WTC11 (cell line): Measurements from ENCODE around the gene CASP3. TPM values are rescaled to one million over a fixed set of nuclear protein-coding genes. Genes with fewer than 3 reads are reported as not detected.
A peak's percentile ranks its signal among the peaks of the same experiment; 100 is the strongest.
"Not testable (repeated sequence)": the region's sequence is repeated elsewhere in the genome, so short reads cannot be mapped to it uniquely, and the experiment has no call there.

Source experiments
- ATAC-seq: fragments of 200-7000 bp; cut with Tn5 transposase; 2 replicates; pipeline ENCODE4 v1.10.0; 2021; ENCODE audit warnings: mild to moderate bottlenecking, moderate library complexity
- CTCF ChIA-PET: fragments of 300-600 bp; sonication (Branson Sonifier 250); formaldehyde crosslinking; loops from one replicate; lab custom pipeline; 2021; ENCODE audit warnings: antibody characterized with exemption; lab: Charles Lee
- POLR2A ChIA-PET: fragments of 350-600 bp; sonication (Branson Sonifier 250); formaldehyde crosslinking; loops from one replicate; lab custom pipeline; 2021; ENCODE audit warnings: antibody characterized with exemption; lab: Charles Lee
- DNase-seq: peaks from one replicate; pipeline ENCODE4 v3.0.0; 2021; ENCODE audit warnings: low spot score
- H3K27ac Mint-ChIP-seq: 2 replicates; pipeline ENCODE4 v1.8.0; 2021; ENCODE audit warnings: mixed read lengths
- H3K27me3 Mint-ChIP-seq: 2 replicates; pipeline ENCODE4 v1.8.0; 2021; ENCODE audit warnings: low read depth, mild to moderate bottlenecking, moderate library complexity, mixed read lengths
- H3K36me3 Mint-ChIP-seq: 2 replicates; pipeline ENCODE4 v1.8.0; 2021; ENCODE audit warnings: mixed read lengths
- H3K4me1 Mint-ChIP-seq: 2 replicates; pipeline ENCODE4 v1.8.0; 2022; ENCODE audit warnings: mixed read lengths
- H3K4me3 Mint-ChIP-seq: 2 replicates; pipeline ENCODE4 v1.8.0; 2021; ENCODE audit warnings: mild to moderate bottlenecking, moderate library complexity, mixed read lengths
- H3K9me3 Mint-ChIP-seq: 2 replicates; pipeline ENCODE4 v1.8.0; 2021; ENCODE audit warnings: mixed read lengths
- AFF4 ChIP-seq: sonication (generic); formaldehyde crosslinking; IDR thresholded peaks from 2 replicates; pipeline ENCODE4 v1.8.1; 2023; ENCODE audit warnings: mild to moderate bottlenecking, missing genetic modification reagents, borderline replicate concordance
- ATF6 ChIP-seq: sonication (generic); formaldehyde crosslinking; IDR thresholded peaks from 2 replicates; pipeline ENCODE4 v1.8.1; 2023; ENCODE audit warnings: mild to moderate bottlenecking, missing genetic modification reagents
- CREB1 ChIP-seq: sonication (generic); formaldehyde crosslinking; IDR thresholded peaks from 2 replicates; pipeline ENCODE4 v1.8.0; 2023; ENCODE audit warnings: mild to moderate bottlenecking, missing genetic modification reagents
- ESRRA ChIP-seq: sonication (generic); formaldehyde crosslinking; IDR thresholded peaks from 2 replicates; pipeline ENCODE4 v1.8.1; 2022; ENCODE audit warnings: mild to moderate bottlenecking, missing genetic modification reagents, borderline replicate concordance
- FOXP1 ChIP-seq: sonication (generic); formaldehyde crosslinking; IDR thresholded peaks from 2 replicates; pipeline ENCODE4 v1.8.0; 2022; ENCODE audit warnings: missing genetic modification reagents, mild to moderate bottlenecking, moderate library complexity, borderline replicate concordance
- GABPB1 ChIP-seq: sonication (generic); formaldehyde crosslinking; IDR thresholded peaks from 2 replicates; pipeline ENCODE4 v1.8.1; 2023; ENCODE audit warnings: mild to moderate bottlenecking, missing genetic modification reagents
- GRHL2 ChIP-seq: fragments of 250-450 bp; sonication (Bioruptor Pico); IDR thresholded peaks from 2 replicates; pipeline ENCODE4 v1.8.0; 2022; ENCODE audit warnings: mild to moderate bottlenecking, moderate library complexity; ENCODE audit not compliant: insufficient replicate concordance, severe bottlenecking
- KAT7 ChIP-seq: sonication (generic); formaldehyde crosslinking; IDR thresholded peaks from 2 replicates; pipeline ENCODE4 v1.8.1; 2023; ENCODE audit warnings: missing genetic modification reagents, mild to moderate bottlenecking, borderline replicate concordance
- PRRX2 ChIP-seq: fragments of 250-450 bp; sonication (Bioruptor Pico); IDR thresholded peaks from 2 replicates; pipeline ENCODE4 v1.8.0; 2021; ENCODE audit warnings: mild to moderate bottlenecking
- TCF7 ChIP-seq: sonication (generic); formaldehyde crosslinking; IDR thresholded peaks from 2 replicates; pipeline ENCODE4 v1.8.0; 2022; ENCODE audit warnings: mild to moderate bottlenecking, low read depth, missing genetic modification reagents, moderate library complexity
- TEAD1 ChIP-seq: sonication (generic); formaldehyde crosslinking; IDR thresholded peaks from 2 replicates; pipeline ENCODE4 v1.8.0; 2022; ENCODE audit warnings: mild to moderate bottlenecking, missing genetic modification reagents
- USF1 ChIP-seq: sonication (generic); formaldehyde crosslinking; IDR thresholded peaks from 2 replicates; pipeline ENCODE4 v1.8.0; 2022; ENCODE audit warnings: mild to moderate bottlenecking, missing genetic modification reagents
- USF2 ChIP-seq: sonication (generic); formaldehyde crosslinking; IDR thresholded peaks from 2 replicates; pipeline ENCODE4 v1.8.1; 2023; ENCODE audit warnings: mild to moderate bottlenecking, missing genetic modification reagents, moderate library complexity
- ZNF219 ChIP-seq: sonication (generic); formaldehyde crosslinking; IDR thresholded peaks from 2 replicates; pipeline ENCODE4 v1.8.0; 2023; ENCODE audit warnings: missing genetic modification reagents, mild to moderate bottlenecking, borderline replicate concordance
- ZNF263 ChIP-seq: sonication (generic); formaldehyde crosslinking; IDR thresholded peaks from 2 replicates; pipeline ENCODE4 v1.8.1; 2022; ENCODE audit warnings: low read depth, mild to moderate bottlenecking, moderate library complexity, missing genetic modification reagents
- total RNA-seq: library from RNA; stranded (reverse); gene quantifications from 3 replicates; pipeline ENCODE4 v1.2.3, GENCODE V29; 2021
- TF ChIP-seq, protein P1 (sequence below): fragments of 250-450 bp; sonication (Bioruptor Pico); IDR thresholded peaks from 2 replicates; pipeline ENCODE4 v1.9.0; 2021; ENCODE audit warnings: mild to moderate bottlenecking
- TF ChIP-seq, protein P2 (sequence below): fragments of 250-450 bp; sonication (Bioruptor Pico); IDR thresholded peaks from 2 replicates; pipeline ENCODE4 v2.1.2; 2022; ENCODE audit warnings: mild to moderate bottlenecking, moderate library complexity
- TF ChIP-seq, protein P3 (sequence below): sonication (generic); formaldehyde crosslinking; IDR thresholded peaks from 2 replicates; pipeline ENCODE4 v1.8.1; 2023; ENCODE audit warnings: mild to moderate bottlenecking, missing genetic modification reagents

The CASP3 gene
- total RNA-seq, 1 experiment from 2014 or later, result 78.9 TPM

- no peak for TF ChIP-seq AFF4
- no peak for TF ChIP-seq GABPB1
- TF ChIP-seq CREB1 (CRISPR knock-in tag), result no peak
- TF ChIP-seq FOXP1 (CRISPR knock-in tag), result no peak
Observed at GRCh38 chr4:184628103-184628502, 21.1 kb downstream of the CASP3 start (continued).

DNA sequence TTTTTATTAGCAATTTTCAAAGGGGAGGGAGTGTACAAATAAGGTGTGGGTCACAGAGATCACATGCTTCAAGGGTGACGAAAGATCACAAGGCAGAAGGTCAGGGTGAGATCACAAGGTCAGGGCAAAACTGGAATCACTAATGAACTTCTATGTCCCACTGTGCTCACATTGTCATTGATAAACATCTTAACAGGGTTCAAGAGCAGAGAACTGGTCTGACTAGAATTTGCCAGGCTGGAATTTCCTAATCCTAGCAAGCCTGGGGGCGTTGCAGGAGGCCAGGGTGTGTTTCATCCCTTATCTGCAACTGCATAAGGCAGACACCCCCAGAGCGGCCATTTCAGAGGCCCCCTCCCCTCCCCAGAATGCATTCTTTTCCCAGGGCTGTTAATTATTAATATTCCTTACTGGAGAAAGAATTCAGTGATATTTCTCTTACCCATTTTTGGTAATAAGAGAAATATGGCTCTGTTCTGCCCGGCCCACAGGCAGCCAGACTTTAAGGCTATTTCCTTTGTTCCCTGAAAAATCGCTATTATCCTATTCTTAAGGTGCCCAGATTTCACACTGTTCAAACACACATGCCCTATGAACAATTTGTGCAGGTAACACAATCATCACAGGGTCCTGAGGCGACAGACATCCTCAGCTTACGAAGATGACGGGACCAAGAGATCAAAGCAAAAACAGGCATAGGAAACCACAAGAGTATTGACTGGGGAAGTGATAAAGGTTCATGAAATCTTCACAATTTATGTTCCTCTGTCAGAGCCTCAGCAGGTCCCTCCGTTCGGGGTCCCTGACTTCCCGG lies 23.3 kb downstream of the CASP3 start:
- H3K4me3 Mint-ChIP-seq, CTCF ChIA-PET, H3K27me3 Mint-ChIP-seq, POLR2A ChIA-PET, ATAC-seq: not testable (repeated sequence)
- Mint-ChIP-seq H3K9me3 (peaks cover 45% of the 10 kb centered on the region), H3K4me1 (peaks cover 31% of the 10 kb centered on the region), H3K27ac (peak overlapping the region; percentile 89), H3K36me3 (peaks cover 79% of the 10 kb centered on the region)
- DNase-seq, result peak; percentile 36
- TF ChIP-seq USF2 (CRISPR knock-in tag) (peak; percentile 61), PRRX2 (CRISPR knock-in tag) (peak; percentile 57; the same call in 1 of the 2 replicates), TEAD1 (CRISPR knock-in tag) (peak; percentile 49; the same call in 1 of the 2 replicates), USF1 (peak; percentile 38; the same call in 1 of the 2 replicates), GABPB1 (peak; percentile 52; the same call in 1 of the 2 replicates), ESRRA (CRISPR knock-in tag) (peak; percentile 87; the same call in 1 of the 2 replicates)
- TF ChIP-seq, protein P1, sequence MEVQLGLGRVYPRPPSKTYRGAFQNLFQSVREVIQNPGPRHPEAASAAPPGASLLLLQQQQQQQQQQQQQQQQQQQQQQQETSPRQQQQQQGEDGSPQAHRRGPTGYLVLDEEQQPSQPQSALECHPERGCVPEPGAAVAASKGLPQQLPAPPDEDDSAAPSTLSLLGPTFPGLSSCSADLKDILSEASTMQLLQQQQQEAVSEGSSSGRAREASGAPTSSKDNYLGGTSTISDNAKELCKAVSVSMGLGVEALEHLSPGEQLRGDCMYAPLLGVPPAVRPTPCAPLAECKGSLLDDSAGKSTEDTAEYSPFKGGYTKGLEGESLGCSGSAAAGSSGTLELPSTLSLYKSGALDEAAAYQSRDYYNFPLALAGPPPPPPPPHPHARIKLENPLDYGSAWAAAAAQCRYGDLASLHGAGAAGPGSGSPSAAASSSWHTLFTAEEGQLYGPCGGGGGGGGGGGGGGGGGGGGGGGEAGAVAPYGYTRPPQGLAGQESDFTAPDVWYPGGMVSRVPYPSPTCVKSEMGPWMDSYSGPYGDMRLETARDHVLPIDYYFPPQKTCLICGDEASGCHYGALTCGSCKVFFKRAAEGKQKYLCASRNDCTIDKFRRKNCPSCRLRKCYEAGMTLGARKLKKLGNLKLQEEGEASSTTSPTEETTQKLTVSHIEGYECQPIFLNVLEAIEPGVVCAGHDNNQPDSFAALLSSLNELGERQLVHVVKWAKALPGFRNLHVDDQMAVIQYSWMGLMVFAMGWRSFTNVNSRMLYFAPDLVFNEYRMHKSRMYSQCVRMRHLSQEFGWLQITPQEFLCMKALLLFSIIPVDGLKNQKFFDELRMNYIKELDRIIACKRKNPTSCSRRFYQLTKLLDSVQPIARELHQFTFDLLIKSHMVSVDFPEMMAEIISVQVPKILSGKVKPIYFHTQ, result 0 out of 2 replicates have a peak, but pooled peaks have one; percentile 28

GRCh38 chr4:184624972-184625554 lies 24.2 kb downstream of the CASP3 start:
- Mint-ChIP-seq H3K4me3 (no peak overlapping the region), H3K4me1 (peaks cover 34% of the 10 kb centered on the region), H3K36me3 (peaks cover 70% of the 10 kb centered on the region), H3K27me3 (no peaks in the 10 kb centered on the region), H3K9me3 (peaks cover 45% of the 10 kb centered on the region), H3K27ac (peak overlapping the region; percentile 86)
- POLR2A ChIA-PET, result no interaction called here
- CTCF ChIA-PET, result no interaction called here
- DNase-seq, result no peak
- no peak; the same call in 1 of the 2 replicates for ATAC-seq
- no peak for TF ChIP-seq GRHL2 (CRISPR knock-in tag)
- no peak for TF ChIP-seq ZNF263 (CRISPR knock-in tag)
- TF ChIP-seq KAT7 (CRISPR knock-in tag), result no peak
- TF ChIP-seq TCF7 (CRISPR knock-in tag), result no peak
- TF ChIP-seq, protein P2, sequence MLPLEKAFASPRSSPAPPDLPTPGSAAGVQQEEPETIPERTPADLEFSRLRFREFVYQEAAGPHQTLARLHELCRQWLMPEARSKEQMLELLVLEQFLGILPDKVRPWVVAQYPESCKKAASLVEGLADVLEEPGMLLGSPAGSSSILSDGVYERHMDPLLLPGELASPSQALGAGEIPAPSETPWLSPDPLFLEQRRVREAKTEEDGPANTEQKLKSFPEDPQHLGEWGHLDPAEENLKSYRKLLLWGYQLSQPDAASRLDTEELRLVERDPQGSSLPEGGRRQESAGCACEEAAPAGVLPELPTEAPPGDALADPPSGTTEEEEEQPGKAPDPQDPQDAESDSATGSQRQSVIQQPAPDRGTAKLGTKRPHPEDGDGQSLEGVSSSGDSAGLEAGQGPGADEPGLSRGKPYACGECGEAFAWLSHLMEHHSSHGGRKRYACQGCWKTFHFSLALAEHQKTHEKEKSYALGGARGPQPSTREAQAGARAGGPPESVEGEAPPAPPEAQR (CRISPR knock-in tag), result no peak
- no peak for TF ChIP-seq GABPB1
- TF ChIP-seq, protein P3, sequence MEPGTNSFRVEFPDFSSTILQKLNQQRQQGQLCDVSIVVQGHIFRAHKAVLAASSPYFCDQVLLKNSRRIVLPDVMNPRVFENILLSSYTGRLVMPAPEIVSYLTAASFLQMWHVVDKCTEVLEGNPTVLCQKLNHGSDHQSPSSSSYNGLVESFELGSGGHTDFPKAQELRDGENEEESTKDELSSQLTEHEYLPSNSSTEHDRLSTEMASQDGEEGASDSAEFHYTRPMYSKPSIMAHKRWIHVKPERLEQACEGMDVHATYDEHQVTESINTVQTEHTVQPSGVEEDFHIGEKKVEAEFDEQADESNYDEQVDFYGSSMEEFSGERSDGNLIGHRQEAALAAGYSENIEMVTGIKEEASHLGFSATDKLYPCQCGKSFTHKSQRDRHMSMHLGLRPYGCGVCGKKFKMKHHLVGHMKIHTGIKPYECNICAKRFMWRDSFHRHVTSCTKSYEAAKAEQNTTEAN (CRISPR knock-in tag), result no peak
- TF ChIP-seq ZNF219, result no peak
- TF ChIP-seq ATF6 (CRISPR knock-in tag), result no peak
